ENCODE results near the gene APBB1.

DNA sequence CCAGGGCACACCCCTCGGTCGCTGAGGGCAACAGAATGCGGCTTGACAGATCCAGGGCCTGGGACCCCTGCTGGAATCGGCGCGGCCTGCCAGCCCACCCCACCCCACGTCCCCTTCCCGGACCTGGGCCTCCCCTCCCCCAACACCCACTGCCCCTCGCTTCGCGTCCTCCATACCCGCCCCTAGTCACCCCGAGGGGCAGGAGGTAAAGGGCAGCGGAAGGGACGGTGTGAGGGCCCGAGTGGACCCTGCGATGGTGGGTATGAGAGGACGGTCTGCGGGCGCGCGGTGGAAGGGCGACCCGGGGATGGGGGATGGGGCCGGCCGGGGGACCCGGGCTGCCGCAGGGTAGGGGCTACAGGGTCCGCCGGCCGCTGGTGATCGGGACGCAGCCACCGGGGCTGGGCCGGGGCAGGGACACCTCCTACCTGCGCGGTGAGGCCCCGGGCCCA lies 311 bp downstream of the APBB1 start:
- TF ChIP-seq, protein P1, sequence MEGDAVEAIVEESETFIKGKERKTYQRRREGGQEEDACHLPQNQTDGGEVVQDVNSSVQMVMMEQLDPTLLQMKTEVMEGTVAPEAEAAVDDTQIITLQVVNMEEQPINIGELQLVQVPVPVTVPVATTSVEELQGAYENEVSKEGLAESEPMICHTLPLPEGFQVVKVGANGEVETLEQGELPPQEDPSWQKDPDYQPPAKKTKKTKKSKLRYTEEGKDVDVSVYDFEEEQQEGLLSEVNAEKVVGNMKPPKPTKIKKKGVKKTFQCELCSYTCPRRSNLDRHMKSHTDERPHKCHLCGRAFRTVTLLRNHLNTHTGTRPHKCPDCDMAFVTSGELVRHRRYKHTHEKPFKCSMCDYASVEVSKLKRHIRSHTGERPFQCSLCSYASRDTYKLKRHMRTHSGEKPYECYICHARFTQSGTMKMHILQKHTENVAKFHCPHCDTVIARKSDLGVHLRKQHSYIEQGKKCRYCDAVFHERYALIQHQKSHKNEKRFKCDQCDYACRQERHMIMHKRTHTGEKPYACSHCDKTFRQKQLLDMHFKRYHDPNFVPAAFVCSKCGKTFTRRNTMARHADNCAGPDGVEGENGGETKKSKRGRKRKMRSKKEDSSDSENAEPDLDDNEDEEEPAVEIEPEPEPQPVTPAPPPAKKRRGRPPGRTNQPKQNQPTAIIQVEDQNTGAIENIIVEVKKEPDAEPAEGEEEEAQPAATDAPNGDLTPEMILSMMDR (IDR thresholded peaks at IDR 0.05; ENCODE audit: low read length) = no peak
- TF ChIP-seq EZH2 (IDR thresholded peaks at IDR 0.05; ENCODE audit: borderline replicate concordance, low read length) = no peak

Measured in OCI-LY1 (cell line).